Choroid plexus epithelial cell (primary cell): Measurements from ENCODE around the gene EPN3.

Experiments used
- DNase-seq: peaks from one replicate; pipeline ENCODE4 v3.0.0-alpha.2; 2010; ENCODE audit warnings: low read depth
- H3K4me3 ChIP-seq: 2 replicates; pipeline ENCODE4 v1.5.1; 2011; ENCODE audit warnings: low read depth, mild to moderate bottlenecking, control low read depth, low read length, moderate library complexity
- TF ChIP-seq, protein P1 (sequence below): conservative IDR thresholded peaks from 2 replicates; pipeline ENCODE4 v1.5.1; 2011; ENCODE audit warnings: low read depth, mild to moderate bottlenecking, control low read depth, inconsistent platforms, low read length, moderate library complexity

The EPN3 gene

DNA sequence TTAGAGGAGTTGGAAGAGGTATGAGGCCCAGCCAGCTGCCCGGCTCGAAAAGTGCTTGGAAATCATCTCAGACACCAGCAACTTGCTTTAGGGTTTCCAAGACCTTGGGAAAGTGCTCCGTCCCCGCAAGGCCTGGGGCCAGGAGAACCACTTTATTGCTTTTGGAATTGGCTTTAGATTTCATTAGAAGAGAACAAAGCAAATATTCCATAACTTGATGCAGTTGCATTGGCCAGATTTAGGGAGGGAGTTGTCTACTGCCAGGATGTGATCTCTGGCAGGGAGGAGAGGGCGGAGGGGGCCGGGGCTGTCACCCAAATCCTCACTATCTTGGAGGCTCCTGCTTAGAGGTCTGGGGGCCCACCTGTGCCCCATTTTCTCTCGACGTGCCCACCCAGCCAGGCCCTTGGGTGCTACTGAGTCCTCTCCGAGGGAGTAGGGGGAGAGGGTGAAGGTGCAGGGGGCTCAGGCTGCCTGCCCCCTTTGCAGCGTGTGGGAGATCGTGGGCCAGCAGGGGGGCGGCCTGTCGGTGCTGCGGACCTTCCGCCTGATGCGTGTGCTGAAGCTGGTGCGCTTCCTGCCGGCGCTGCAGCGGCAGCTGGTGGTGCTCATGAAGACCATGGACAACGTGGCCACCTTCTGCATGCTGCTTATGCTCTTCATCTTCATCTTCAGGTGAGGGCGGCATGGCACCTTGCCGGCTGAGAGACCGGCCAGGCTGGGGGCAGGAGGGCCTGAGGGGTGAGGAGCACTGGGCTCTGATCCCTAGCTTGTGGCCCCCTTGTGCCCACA lies 58.6 kb downstream of the EPN3 start:
- TF ChIP-seq, protein P1, sequence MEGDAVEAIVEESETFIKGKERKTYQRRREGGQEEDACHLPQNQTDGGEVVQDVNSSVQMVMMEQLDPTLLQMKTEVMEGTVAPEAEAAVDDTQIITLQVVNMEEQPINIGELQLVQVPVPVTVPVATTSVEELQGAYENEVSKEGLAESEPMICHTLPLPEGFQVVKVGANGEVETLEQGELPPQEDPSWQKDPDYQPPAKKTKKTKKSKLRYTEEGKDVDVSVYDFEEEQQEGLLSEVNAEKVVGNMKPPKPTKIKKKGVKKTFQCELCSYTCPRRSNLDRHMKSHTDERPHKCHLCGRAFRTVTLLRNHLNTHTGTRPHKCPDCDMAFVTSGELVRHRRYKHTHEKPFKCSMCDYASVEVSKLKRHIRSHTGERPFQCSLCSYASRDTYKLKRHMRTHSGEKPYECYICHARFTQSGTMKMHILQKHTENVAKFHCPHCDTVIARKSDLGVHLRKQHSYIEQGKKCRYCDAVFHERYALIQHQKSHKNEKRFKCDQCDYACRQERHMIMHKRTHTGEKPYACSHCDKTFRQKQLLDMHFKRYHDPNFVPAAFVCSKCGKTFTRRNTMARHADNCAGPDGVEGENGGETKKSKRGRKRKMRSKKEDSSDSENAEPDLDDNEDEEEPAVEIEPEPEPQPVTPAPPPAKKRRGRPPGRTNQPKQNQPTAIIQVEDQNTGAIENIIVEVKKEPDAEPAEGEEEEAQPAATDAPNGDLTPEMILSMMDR, result no peak
- no peak for DNase-seq
- no peak overlapping the region for H3K4me3 ChIP-seq

DNA sequence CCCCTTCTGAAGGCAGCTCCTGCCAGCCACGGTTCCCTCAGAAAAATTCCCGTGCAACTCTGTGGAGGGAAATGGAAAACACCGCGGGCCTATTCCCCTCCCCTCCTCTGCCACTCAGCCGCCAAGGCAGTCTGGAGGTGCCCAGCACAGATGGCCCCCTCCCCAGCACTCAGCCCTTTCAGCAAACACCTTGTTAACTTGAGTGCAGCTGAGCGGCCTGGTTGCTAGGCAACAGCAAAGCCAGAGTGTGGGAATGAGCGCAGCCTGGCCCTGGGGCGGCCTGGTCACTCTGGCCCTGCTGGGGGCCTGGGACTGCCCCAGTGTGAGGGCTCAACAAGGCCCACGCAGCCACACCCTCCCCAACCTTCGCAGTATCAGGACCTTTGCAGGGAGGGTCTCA lies 60.8 kb downstream of the EPN3 start:
- TF ChIP-seq, protein P1, result no peak
- DNase-seq, result no peak
- H3K4me3 ChIP-seq, result no peak overlapping the region
